HG02763 (cell line): ENCODE data around the gene VMP1.
"Not testable (repeated sequence)": the region's sequence is repeated elsewhere in the genome, so short reads cannot be mapped to it uniquely, and the experiment has no call there.

Source experiments
- ATAC-seq: cut with Tn5 transposase; IDR thresholded peaks from one replicate; pipeline ENCODE4 v1.9.1; 2021; ENCODE audit warnings: mild to moderate bottlenecking, moderate library complexity; ENCODE audit not compliant: unreplicated experiment

The VMP1 gene

GRCh38 chr17:59776577-59776976, 69.1 kb downstream of the VMP1 start:
- no peak for ATAC-seq

GRCh38 chr17:59777033-59777432, 69.6 kb downstream of the VMP1 start:
- ATAC-seq: no peak

- ATAC-seq: no peak
Measured at GRCh38 chr17:59778996-59779395, 71.5 kb downstream of the VMP1 start.

GRCh38 chr17:59779521-59779920, 72.1 kb downstream of the VMP1 start:
- no peak for ATAC-seq

GRCh38 chr17:59780548-59780947, 73.1 kb downstream of the VMP1 start:
- not testable (repeated sequence) for ATAC-seq

- no peak for ATAC-seq
Measured at GRCh38 chr17:59783221-59784047, 76.0 kb downstream of the VMP1 start.

GRCh38 chr17:59785091-59785799, 77.8 kb downstream of the VMP1 start:
- no peak for ATAC-seq

- ATAC-seq: no peak
Measured at GRCh38 chr17:59786213-59786535, 78.7 kb downstream of the VMP1 start.

- peak; percentile 82 for ATAC-seq
Measured at GRCh38 chr17:59786536-59787319, 79.3 kb downstream of the VMP1 start.

GRCh38 chr17:59789849-59790248, 82.4 kb downstream of the VMP1 start:
- not testable (repeated sequence) for ATAC-seq

- ATAC-seq: not testable (repeated sequence)
Measured at GRCh38 chr17:59790418-59790817, 83.0 kb downstream of the VMP1 start.

- no peak for ATAC-seq
Measured at GRCh38 chr17:59790910-59791309, 83.5 kb downstream of the VMP1 start.

GRCh38 chr17:59791603-59792457, 84.4 kb downstream of the VMP1 start:
- ATAC-seq: no peak

GRCh38 chr17:59792458-59792823, 85.0 kb downstream of the VMP1 start:
- not testable (repeated sequence) for ATAC-seq

- ATAC-seq: no peak
Measured at GRCh38 chr17:59793205-59793604, 85.8 kb downstream of the VMP1 start.

- no peak for ATAC-seq
Measured at GRCh38 chr17:59796138-59796537, 88.7 kb downstream of the VMP1 start.

- no peak for ATAC-seq
Measured at GRCh38 chr17:59796785-59797205, 89.3 kb downstream of the VMP1 start.

- no peak for ATAC-seq
Measured at GRCh38 chr17:59798111-59798510, 90.7 kb downstream of the VMP1 start.

GRCh38 chr17:59800530-59800942, 93.1 kb downstream of the VMP1 start:
- no peak for ATAC-seq

- ATAC-seq: no peak
Measured at GRCh38 chr17:59802160-59802559, 94.7 kb downstream of the VMP1 start.
